Right lobe of liver (tissue), 4 donors: ENCODE results near the gene TEX44.

Source experiments
- POLR2A ChIP-seq: fragments of 450-650 bp; IDR thresholded peaks from one replicate; pipeline ENCODE4 v1.6.1; 2017; ENCODE audit warnings: antibody characterized with exemption, mild to moderate bottlenecking
- TF ChIP-seq, protein P1 (sequence below), 4 donors: fragments of 200-600 bp in 3 of 4; fragments of 450-650 bp in 1 of 4; IDR thresholded peaks; one replicate each; pipeline versions ENCODE4 v1.5.1 to v1.8.0; 2016 to 2022; ENCODE audit warnings: antibody characterized with exemption in 4 of 4, mild to moderate bottlenecking in 2 of 4
- donor health status: DM: no; HTN: no; CAD: no.
- donor health status: DM: no; HTN: no; CAD: no.
- donor health status: DM: no; HTN: yes; CAD: no.

DNA sequence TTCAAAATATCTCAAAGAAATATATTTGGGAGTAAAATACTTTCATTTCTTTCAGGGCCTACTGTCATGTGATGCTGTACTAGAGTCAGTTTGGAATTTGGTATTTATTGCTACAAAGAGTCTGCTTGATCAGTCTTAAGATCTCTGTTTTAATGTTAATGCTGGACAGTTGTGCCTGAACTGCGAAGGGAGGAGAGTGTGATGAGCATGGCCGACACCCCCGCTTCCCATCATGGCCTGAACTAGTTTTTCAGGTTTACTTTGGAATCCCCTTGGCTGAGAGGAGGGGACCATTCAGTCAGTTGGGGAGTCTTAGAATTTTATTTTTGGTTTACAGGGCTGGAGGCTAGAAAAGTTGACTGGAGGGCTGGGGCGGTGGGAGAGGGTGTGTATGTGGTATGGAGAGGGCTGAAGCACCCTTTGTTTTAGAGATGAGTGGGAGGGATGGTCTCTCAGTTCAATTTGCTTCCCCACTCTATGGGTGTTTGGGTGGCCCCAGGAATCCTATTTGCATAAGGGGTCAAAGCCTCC, 20.9 kb upstream of the TEX44 start:
- TF ChIP-seq, protein P1, sequence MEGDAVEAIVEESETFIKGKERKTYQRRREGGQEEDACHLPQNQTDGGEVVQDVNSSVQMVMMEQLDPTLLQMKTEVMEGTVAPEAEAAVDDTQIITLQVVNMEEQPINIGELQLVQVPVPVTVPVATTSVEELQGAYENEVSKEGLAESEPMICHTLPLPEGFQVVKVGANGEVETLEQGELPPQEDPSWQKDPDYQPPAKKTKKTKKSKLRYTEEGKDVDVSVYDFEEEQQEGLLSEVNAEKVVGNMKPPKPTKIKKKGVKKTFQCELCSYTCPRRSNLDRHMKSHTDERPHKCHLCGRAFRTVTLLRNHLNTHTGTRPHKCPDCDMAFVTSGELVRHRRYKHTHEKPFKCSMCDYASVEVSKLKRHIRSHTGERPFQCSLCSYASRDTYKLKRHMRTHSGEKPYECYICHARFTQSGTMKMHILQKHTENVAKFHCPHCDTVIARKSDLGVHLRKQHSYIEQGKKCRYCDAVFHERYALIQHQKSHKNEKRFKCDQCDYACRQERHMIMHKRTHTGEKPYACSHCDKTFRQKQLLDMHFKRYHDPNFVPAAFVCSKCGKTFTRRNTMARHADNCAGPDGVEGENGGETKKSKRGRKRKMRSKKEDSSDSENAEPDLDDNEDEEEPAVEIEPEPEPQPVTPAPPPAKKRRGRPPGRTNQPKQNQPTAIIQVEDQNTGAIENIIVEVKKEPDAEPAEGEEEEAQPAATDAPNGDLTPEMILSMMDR (IDR thresholded peaks at IDR 0.05) = no peak
- no peak for TF ChIP-seq POLR2A
